GM12878 (cell line): ENCODE measurements around the gene ISG15.

Experiments used
- CEBPB ChIP-seq, 2 experiments: fragments of 150-350 bp in 1 of 2; IDR thresholded peaks; 2 replicates each; pipeline ENCODE4 v1.6.1; 2012 to 2014; ENCODE audit warnings: low read depth in 2 of 2, low read length in 2 of 2, borderline replicate concordance in 1 of 2, inconsistent platforms in 1 of 2
- CUX1 ChIP-seq: IDR thresholded peaks from 2 replicates; pipeline ENCODE4 v1.6.1; 2012; ENCODE audit warnings: improper control_type of control experiment, low read depth, low read length; ENCODE audit not compliant: insufficient replicate concordance
- EP300 ChIP-seq, 2 experiments: fragments of 150-350 bp in 1 of 2; IDR thresholded peaks; 2 replicates each; pipeline ENCODE4 v1.6.1; 2011 to 2012; ENCODE audit warnings: low read depth in 2 of 2, low read length in 2 of 2, borderline replicate concordance in 1 of 2, improper control_type of control experiment in 1 of 2, inconsistent platforms in 1 of 2; ENCODE audit not compliant: control insufficient read depth in 1 of 2
- POLR2A ChIP-seq: IDR thresholded peaks from 2 replicates; pipeline ENCODE4 v1.6.1; 2011; ENCODE audit warnings: low read depth, mild to moderate bottlenecking, low read length
- POLR2AphosphoS5 ChIP-seq: IDR thresholded peaks from 2 replicates; pipeline ENCODE4 v1.6.1; 2011; ENCODE audit warnings: mild to moderate bottlenecking, low read length, inconsistent platforms
- TF ChIP-seq, protein P1 (sequence below), 3 experiments: IDR thresholded peaks in 2 of 3; conservative IDR thresholded peaks in 1 of 3; 2 replicates each; pipeline ENCODE4 v1.5.1; 2011; ENCODE audit warnings: low read depth in 3 of 3, low read length in 3 of 3, mild to moderate bottlenecking in 3 of 3, control low read depth in 2 of 3, moderate library complexity in 2 of 3, inconsistent platforms in 1 of 3, mixed read lengths in 1 of 3; ENCODE audit not compliant: control insufficient read depth in 2 of 3, insufficient read depth in 1 of 3; ENCODE audit errors: extremely low read depth in 1 of 3

DNA sequence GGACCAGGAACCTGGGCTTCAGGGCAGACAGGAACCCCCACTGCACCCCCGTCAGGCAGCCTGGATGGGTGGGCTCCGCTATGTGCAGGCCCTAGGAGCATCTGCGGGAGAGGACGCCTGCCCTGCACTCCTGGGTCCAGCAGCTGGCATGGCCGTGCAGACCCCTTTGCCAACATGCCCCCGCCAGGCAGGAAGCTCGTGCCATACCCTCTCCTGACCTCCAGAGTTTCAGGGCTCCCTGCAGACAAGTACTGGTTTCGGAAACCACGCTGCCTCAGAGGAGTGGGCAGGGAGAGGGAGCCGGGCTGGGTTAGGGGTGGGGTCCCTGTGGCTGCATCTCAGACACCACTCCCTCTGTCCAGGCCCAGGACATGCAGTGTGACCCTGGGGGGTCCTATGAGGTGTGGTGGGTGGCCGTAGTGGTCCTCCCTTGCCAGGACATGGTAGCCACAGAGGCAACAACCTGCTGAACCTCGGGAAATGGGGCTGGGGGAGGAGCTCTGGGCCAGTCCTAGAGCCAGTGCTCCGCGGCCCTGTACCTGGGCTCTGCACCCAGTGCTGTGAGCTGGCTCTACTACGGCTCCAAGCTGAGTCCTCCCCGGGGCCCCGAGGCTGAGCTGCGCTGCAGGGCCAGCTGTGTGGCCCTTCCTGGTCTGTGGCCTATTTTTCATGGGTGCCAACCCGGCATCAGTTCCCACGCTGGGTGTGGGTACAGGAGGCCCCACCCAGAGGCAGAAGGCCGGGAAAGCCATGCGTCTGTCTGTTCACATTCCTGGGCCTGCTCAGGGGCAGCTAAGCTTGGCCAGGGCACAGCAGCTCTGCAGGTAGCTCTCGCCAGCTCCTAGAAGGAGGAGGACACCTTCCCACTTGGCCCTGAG is 45.6 kb upstream of the ISG15 start:
- no peak for TF ChIP-seq EP300 (IDR thresholded peaks at IDR 0.05; ENCODE audit: borderline replicate concordance in 1 of 2, control insufficient read depth in 1 of 2, low read depth in 2 of 2, low read length in 2 of 2)
- no peak for TF ChIP-seq POLR2A
- TF ChIP-seq POLR2AphosphoS5, result no peak
- TF ChIP-seq CUX1, result no peak
- TF ChIP-seq, protein P1, sequence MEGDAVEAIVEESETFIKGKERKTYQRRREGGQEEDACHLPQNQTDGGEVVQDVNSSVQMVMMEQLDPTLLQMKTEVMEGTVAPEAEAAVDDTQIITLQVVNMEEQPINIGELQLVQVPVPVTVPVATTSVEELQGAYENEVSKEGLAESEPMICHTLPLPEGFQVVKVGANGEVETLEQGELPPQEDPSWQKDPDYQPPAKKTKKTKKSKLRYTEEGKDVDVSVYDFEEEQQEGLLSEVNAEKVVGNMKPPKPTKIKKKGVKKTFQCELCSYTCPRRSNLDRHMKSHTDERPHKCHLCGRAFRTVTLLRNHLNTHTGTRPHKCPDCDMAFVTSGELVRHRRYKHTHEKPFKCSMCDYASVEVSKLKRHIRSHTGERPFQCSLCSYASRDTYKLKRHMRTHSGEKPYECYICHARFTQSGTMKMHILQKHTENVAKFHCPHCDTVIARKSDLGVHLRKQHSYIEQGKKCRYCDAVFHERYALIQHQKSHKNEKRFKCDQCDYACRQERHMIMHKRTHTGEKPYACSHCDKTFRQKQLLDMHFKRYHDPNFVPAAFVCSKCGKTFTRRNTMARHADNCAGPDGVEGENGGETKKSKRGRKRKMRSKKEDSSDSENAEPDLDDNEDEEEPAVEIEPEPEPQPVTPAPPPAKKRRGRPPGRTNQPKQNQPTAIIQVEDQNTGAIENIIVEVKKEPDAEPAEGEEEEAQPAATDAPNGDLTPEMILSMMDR (IDR thresholded peaks at IDR 0.05 in 2 of 3, conservative IDR thresholded peaks at IDR 0.05 in 1 of 3; ENCODE audit: control insufficient read depth in 2 of 3, extremely low read depth in 1 of 3, insufficient read depth in 1 of 3, low read depth in 3 of 3, low read length in 3 of 3), result no peak
- no peak for TF ChIP-seq CEBPB (IDR thresholded peaks at IDR 0.05; ENCODE audit: borderline replicate concordance in 1 of 2, low read depth in 2 of 2, low read length in 2 of 2)
